ENCODE results near the gene OVCH1.

DNA sequence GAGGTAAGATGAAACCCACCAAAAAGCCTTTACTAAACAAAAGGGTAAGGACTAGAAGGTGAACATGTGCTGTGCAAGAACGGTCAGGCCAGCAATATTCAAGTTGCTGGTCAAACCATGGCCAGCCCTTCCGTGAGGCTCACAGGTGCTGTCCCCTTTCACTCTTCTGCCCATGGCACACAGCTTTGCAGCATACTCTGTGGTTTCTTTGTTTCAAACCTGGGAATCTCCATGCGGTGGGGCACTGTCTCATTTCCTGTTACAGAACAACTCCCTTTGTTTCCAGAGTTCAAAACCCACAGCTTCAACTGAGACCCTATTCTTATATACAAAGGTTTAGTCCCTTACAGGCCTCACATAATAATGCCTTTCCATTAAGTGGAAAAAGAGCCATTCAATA, 1.7 kb upstream of the OVCH1 start:
- TF ChIP-seq ELF1 (IDR thresholded peaks at IDR 0.05) (no peak), TEAD4 (IDR thresholded peaks at IDR 0.05; ENCODE audit: borderline replicate concordance, insufficient read depth) (no peak), RXRA (IDR thresholded peaks at IDR 0.05; ENCODE audit: borderline replicate concordance, low read depth) (no peak), GABPA (IDR thresholded peaks at IDR 0.05; ENCODE audit: low read depth) (no peak), EZH2phosphoT487 (IDR thresholded peaks at IDR 0.05; ENCODE audit: borderline replicate concordance, low read depth) (no peak), FOXM1 (IDR thresholded peaks at IDR 0.05; ENCODE audit: low read depth) (no peak), REST (IDR thresholded peaks at IDR 0.05; ENCODE audit: low read depth, low read length) (no peak), NFIC (IDR thresholded peaks at IDR 0.05; ENCODE audit: borderline replicate concordance) (no peak)
- TF ChIP-seq, protein P1, sequence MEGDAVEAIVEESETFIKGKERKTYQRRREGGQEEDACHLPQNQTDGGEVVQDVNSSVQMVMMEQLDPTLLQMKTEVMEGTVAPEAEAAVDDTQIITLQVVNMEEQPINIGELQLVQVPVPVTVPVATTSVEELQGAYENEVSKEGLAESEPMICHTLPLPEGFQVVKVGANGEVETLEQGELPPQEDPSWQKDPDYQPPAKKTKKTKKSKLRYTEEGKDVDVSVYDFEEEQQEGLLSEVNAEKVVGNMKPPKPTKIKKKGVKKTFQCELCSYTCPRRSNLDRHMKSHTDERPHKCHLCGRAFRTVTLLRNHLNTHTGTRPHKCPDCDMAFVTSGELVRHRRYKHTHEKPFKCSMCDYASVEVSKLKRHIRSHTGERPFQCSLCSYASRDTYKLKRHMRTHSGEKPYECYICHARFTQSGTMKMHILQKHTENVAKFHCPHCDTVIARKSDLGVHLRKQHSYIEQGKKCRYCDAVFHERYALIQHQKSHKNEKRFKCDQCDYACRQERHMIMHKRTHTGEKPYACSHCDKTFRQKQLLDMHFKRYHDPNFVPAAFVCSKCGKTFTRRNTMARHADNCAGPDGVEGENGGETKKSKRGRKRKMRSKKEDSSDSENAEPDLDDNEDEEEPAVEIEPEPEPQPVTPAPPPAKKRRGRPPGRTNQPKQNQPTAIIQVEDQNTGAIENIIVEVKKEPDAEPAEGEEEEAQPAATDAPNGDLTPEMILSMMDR (IDR thresholded peaks at IDR 0.05) = no peak

Measured in SK-N-SH (cell line).